ENCODE measurements around the gene PRSS56.

PRSS56 gene

DNA sequence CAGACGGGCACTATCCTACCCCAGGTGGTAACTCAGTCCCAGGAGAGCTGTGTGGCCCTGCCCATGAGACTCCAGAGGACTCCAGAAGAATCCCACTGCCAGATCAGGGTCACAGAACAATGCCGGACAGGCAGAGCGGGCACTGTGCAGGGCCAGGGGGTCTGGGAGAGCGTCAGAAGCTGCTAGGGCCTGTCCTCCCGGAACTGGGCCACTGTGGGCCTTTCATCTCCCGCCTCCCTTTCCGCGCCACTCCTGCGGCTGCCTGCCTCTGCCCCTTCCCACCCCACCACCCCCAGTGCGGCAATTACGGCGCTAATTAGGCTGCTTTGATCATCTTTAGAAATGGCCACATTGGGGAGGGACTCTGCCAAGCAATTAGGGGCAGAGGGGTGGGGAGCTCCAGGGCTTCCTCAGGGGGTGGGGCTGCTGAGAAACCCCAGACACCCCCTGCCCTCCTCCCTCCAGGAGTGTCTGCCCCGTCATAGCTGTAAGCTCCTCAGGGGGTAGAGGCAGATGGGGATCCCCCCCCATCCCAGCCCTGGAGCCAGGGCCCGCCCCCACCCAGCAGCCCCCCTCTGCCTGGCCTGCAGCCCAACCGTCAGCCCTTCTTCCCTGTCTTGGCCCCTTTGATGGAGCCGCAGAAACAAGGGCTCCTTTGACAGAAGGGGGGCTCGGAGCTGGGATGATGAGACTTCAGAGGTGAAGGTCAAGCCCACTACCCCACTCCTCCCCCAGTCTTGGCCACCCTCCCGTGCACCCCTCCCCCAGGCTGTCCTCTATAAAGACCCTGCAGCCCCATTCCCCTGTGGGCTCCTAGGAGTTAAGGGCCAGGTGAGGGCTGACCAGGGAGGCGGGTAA lies at the start of gene PRSS56:
TSS of gene PRSS56 (plus strand) at position 808 of the 858 bp plus-strand sequence. CDS start 211 bp downstream, outside the sequence.
- peaks cover 33 to 43% (median 38%) of the 10 kb centered on the region in 11 experiments for H3K27me3 ChIP-seq
- no peaks in the 10 kb centered on the region for H3K36me3 ChIP-seq
- H3K9ac ChIP-seq = no peak within 1 kb of the TSS
- peaks cover 21 to 33% (median 31%) of the 10 kb centered on the region in 10 experiments; a peak in 19 of 20 replicates for H3K4me1 ChIP-seq
- H3K9me3 ChIP-seq (replicated peaks in 1 of 11) = no peaks in the 10 kb centered on the region
- no peak for TF ChIP-seq Cebpa-rat (IDR thresholded peaks at IDR 0.05)
- no peak within 1 kb of the TSS for H3K27ac ChIP-seq
- H3K4me2 ChIP-seq = no peak within 1 kb of the TSS
- peaks cover 0 to 37% (median 15%) of the 10 kb centered on the region in 11 experiments; a peak in 19 of 22 replicates for H4K20me1 ChIP-seq
- no peak within 1 kb of the TSS for H3K4me3 ChIP-seq

DNA sequence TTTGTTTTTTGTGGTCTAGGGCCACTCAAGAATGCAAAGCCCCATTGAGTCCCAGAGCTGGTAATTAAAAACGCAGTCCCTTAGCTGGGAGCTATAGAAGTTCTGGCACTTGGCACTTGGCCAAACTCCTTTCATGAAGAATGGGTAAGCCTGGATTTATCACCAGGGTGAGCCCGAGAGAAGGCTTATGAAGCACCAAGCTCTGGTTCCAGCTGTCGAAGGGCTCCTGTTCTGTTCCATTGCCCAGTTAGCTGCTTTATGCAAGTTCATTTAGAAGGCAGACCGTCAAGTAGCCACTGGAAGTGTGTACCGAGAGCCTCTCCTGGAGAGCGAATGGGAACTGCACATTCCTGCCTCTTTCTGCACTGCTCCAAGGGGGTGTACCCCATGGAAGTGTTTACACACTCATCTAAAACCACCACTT lies 46.7 kb upstream of the PRSS56 start:
- Histone ChIP-seq H3K27ac (no peak overlapping the region), H3K27me3 (no peaks in the 10 kb centered on the region), H3K4me2 (no peak overlapping the region), H3K9me3 (replicated peaks in 1 of 11) (peaks cover 0 to 20% (median 7%) of the 10 kb centered on the region in 11 experiments; a peak in 12 of 22 replicates), H3K9ac (no peak overlapping the region), H4K20me1 (no peaks in the 10 kb centered on the region; a peak in 1 of 22 replicates), H3K4me3 (no peak overlapping the region), H3K36me3 (no peaks in the 10 kb centered on the region), H3K4me1 (no peaks in the 10 kb centered on the region)
- TF ChIP-seq Cebpa-rat (IDR thresholded peaks at IDR 0.05) = no peak

DNA sequence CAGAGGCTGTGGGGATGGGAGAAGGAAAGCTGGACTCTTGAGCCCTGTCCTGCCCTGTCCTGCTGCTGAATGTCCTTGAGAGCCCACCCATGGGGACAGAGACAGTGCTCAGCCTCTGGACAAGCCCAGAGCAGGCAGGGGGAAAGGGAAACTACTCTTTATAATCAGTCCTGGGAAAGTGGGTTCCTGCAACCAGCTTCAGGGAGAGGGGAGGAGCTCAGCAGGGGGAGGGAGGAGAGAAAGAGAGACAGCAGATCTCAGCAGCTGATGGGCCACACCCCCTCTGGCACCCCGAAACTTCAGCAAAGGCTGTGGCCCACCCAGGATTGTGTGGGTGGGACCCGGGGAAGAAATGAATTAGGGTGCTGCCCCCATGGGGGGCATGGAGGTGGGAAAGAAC lies 44.1 kb upstream of the PRSS56 start:
- H3K4me1 ChIP-seq = no peaks in the 10 kb centered on the region
- no peak overlapping the region for H3K4me2 ChIP-seq
- no peaks in the 10 kb centered on the region for H3K27me3 ChIP-seq
- no peak overlapping the region for H3K9ac ChIP-seq
- H3K36me3 ChIP-seq = no peaks in the 10 kb centered on the region
- peaks cover 0 to 17% (median 0%) of the 10 kb centered on the region in 11 experiments; a peak in 3 of 22 replicates for H4K20me1 ChIP-seq
- H3K27ac ChIP-seq = no peak overlapping the region
- TF ChIP-seq Cebpa-rat (IDR thresholded peaks at IDR 0.05) = no peak
- no peak overlapping the region for H3K4me3 ChIP-seq
- H3K9me3 ChIP-seq (replicated peaks in 1 of 11) = peaks cover 0 to 20% (median 7%) of the 10 kb centered on the region in 11 experiments; a peak in 12 of 22 replicates

DNA sequence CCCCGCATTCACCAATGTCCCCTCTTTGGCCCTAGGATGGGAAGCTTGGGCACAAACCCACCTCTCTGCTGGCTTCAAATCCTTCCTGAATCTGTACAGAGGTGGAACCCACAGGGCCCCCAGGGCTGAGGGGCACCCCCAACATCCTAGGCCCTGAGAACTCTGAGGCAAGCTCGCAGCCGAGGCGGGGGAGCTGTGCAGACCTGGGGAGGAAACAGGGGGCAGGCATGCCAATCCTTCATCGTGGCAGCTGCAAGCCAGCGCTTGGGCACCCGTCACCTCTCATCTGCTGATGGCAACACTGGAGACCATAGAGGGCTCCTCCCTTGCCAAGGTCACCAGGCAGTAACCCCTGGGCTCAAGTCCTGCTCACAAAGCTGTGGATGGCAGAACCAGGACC lies 43.4 kb upstream of the PRSS56 start:
- H4K20me1 ChIP-seq = peaks cover 0 to 17% (median 0%) of the 10 kb centered on the region in 11 experiments; a peak in 3 of 22 replicates
- peaks cover 0 to under 1% (median 0%) of the 10 kb centered on the region in 11 experiments; a peak in 1 of 22 replicates for H3K27me3 ChIP-seq

DNA sequence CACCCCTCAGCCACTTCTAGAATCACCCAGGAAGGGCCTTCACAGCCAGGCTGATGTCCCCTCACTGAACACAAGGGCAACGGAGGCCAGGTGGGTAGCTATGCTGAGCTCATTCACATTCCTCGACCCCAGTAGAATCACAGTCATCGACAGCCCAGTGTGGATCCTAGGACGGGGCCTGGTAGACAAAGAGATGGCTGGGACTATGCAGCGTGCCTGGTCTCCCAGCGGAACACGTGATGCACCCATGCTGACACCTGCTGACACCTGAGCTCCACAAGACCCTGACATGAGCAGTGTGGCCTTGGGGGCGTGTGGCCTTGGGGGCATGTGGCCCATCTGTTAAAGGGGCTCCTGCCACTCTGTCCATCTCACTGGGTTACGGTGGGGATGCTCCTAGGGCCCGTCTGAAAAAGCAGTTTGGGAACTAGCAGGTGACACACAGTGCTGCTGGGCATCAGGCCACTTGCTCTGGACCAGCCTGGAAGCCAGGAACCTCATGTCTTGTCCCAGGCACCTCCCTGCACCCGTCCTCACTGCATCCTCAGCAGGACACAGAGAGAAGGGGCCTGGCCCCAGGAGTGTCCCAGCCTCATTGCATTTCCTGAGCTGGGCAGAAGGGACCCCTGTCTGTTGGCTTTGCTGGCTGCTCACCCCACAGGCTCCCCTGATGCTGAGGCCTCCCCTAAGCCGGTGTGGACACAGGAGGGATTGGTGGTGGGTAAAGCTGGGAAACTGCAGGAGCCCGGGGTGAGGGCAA lies 42.3 kb upstream of the PRSS56 start:
- Histone ChIP-seq H3K36me3 (no peaks in the 10 kb centered on the region), H3K4me1 (no peaks in the 10 kb centered on the region), H3K4me3 (no peak overlapping the region), H3K27ac (no peak overlapping the region), H4K20me1 (peaks cover 0 to 22% (median 0%) of the 10 kb centered on the region in 11 experiments; a peak in 4 of 22 replicates), H3K4me2 (no peak overlapping the region), H3K9ac (no peak overlapping the region), H3K9me3 (replicated peaks in 1 of 11) (peaks cover 0 to 6% (median 0%) of the 10 kb centered on the region in 11 experiments; a peak in 4 of 22 replicates), H3K27me3 (peaks cover 0 to 9% (median under 1%) of the 10 kb centered on the region in 11 experiments; a peak in 4 of 22 replicates)
- no peak for TF ChIP-seq Cebpa-rat (IDR thresholded peaks at IDR 0.05)

More for the DNA sequence above, 43.4 kb upstream of the PRSS56 start:
- no peak overlapping the region for H3K27ac ChIP-seq
- H3K4me2 ChIP-seq = no peak overlapping the region
- H3K9ac ChIP-seq = no peak overlapping the region
- no peaks in the 10 kb centered on the region for H3K4me1 ChIP-seq
- no peaks in the 10 kb centered on the region for H3K36me3 ChIP-seq
- no peak for TF ChIP-seq Cebpa-rat (IDR thresholded peaks at IDR 0.05)
- H3K4me3 ChIP-seq = no peak overlapping the region
- H3K9me3 ChIP-seq (replicated peaks in 1 of 11) = peaks cover 0 to 16% (median 7%) of the 10 kb centered on the region in 11 experiments; a peak in 12 of 22 replicates

DNA sequence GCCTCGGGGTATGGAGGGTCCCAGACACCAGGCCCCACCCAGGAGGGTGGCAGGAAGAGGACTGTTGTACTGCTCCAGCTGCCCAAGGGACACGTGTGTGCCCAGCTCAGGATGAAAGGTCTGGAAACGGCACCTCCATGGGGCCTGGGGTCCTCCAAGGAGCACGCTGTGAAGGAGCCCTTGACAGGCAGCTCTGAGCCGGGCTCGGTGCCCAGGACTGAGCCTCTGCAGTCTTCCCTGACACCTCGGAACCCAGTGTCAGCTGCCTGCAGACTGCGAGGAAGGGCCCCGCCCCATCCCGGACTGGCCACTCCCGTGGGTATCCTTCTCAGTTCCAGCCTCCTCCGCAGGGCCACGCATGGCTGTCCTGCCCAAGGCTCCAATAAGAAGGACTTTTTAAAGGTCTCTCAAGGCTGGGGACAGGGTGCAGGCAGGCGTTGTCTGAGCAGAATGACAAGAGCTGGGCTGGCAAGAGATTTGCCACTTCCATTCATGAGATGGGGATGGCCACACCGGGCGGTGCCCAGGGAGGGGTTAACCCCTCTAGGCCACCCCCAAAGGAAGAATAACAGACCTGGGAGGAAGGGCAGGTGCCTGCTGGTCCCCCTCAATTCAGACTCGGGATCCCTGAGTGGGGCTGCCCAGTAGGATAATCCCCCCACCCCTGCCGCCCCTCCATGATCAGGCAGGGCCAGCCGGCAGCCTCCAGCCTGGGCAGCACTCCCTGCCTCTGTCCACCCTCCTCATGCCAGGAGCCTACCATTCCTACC lies 41.4 kb upstream of the PRSS56 start:
- Histone ChIP-seq H3K27me3 (peaks cover 1 to 18% (median 9%) of the 10 kb centered on the region in 11 experiments; a peak in 18 of 22 replicates), H3K9ac (no peak overlapping the region), H3K4me1 (no peaks in the 10 kb centered on the region), H3K9me3 (replicated peaks in 1 of 11) (no peaks in the 10 kb centered on the region), H3K27ac (no peak overlapping the region), H4K20me1 (peaks cover 0 to 30% (median 0%) of the 10 kb centered on the region in 11 experiments; a peak in 6 of 22 replicates), H3K4me3 (no peak overlapping the region), H3K36me3 (no peaks in the 10 kb centered on the region), H3K4me2 (no peak overlapping the region)
- TF ChIP-seq Cebpa-rat (IDR thresholded peaks at IDR 0.05) = no peak

DNA sequence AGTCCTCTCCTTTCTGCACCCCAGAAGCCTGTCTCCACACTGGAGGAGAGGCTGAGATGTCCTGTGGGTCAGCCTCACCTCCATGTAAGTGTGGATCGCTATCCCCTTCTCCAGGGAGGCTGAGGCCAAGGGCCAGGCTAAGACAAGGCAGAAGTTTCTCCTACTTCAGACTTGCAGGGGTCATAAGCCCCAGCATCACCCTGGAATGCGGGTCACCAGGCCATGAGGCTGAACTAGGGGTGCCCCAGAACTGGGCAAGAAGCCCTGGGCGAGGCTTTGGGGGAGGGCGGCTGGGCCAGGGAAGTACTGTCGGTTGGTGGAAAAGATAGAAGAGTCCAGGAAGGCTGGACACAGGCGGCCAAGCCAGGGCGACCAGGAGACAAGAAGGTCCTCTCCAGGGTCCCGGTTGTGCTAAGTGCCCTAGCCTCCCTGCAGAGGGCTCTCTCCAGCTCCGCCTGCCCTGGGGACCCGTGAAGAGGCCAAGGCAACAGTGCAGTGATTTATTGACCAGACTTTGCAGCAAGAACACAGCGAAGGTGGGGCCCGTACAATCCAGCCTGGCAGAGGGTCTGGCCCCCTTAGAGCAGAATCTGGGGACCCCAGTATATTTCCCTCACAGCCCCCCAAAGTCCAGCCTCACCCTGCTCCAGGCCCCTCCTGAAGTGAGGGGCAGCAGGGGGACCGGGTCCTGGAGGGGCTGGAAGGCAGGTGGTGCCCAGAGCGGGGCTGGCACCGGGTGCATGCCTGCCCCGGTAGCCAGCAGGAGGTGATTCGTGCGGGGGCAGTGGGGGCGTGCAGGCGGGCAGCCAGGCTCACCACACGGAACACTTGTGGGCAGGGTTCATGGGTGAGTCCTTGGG lies 40.6 kb upstream of the PRSS56 start:
- no peaks in the 10 kb centered on the region for H3K36me3 ChIP-seq
- no peaks in the 10 kb centered on the region for H3K4me1 ChIP-seq
- no peak overlapping the region for H3K4me2 ChIP-seq
- H3K9me3 ChIP-seq (replicated peaks in 1 of 11) = no peaks in the 10 kb centered on the region
- TF ChIP-seq Cebpa-rat (IDR thresholded peaks at IDR 0.05) = no peak
- no peak overlapping the region for H3K27ac ChIP-seq
- H3K9ac ChIP-seq = no peak overlapping the region
- no peak overlapping the region for H3K4me3 ChIP-seq
- H4K20me1 ChIP-seq = peaks cover 0 to 39% (median 2%) of the 10 kb centered on the region in 11 experiments; a peak in 12 of 22 replicates
- peaks cover 9 to 26% (median 17%) of the 10 kb centered on the region in 11 experiments for H3K27me3 ChIP-seq

Data from BLaER1 treated with 17β-estradiol and CSF1 and Interleukin-3, amounts not matched to agents 10 nM and 100 nM (cell line).